ENCODE measurements around the gene HAUS8. TPM values are rescaled to one million over a fixed set of nuclear protein-coding genes. Genes with fewer than 3 reads are reported as not detected.

HAUS8 gene
- polyA plus RNA-seq, 10 donors: 6.3 to 14.3 (median 8.6) TPM

DNA sequence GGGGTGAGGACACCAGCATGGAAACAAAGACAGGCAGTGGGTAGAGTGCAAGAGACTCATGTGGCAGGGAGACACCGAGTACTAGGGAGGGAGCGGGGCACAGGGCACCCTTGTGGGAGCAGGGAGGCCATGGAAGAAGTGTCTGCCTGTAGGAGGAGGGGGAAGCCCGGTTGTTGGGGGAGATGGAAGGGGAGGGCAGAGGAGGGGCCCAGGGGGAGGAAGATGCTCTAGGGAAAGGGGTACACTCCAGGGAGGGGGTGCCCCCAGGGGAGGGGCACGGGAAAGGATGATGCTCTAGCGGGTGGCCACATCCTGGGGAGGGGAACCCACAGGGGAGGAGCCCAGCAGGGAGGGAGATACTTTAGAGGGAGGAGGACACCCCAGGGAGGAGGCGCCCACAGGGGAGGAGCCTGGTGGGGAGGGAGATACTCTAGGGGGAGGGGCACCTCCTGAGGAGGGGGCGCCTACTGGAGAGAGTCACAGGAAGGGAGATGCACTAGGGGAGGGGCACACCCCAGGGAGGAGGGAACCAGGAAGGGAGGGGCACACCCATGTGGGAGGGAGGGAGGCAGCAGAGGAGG, 73.6 kb downstream of the HAUS8 start:
- DNase-seq: no peak

Other genes with a start within 250 kb of the HAUS8 start
- 10 to 100 TPM; 28.4 to 58.8 (median 38.6) TPM for gene SIN3B, start 246.1 kb downstream of the HAUS8 start, polyA plus RNA-seq (ENCODE audit: insufficient read length in 10 of 10)
- gene F2RL3, start 186.5 kb downstream of the HAUS8 start, polyA plus RNA-seq (ENCODE audit: insufficient read length in 10 of 10): under 1 TPM; 0.13 to 0.49 (median 0.33) TPM
- gene CPAMD8, start 48.6 kb downstream of the HAUS8 start, polyA plus RNA-seq (ENCODE audit: insufficient read length in 10 of 10): 1 to 10 TPM; 2.7 to 8.7 (median 4.3) TPM
- gene MYO9B, start 325 bp upstream of the HAUS8 start, polyA plus RNA-seq (ENCODE audit: insufficient read length in 10 of 10): 10 to 100 TPM; 30.2 to 48.5 (median 34.2) TPM
- 10 to 100 TPM; 22.4 to 31.5 (median 25.9) TPM for gene USE1, start 139.9 kb upstream of the HAUS8 start, polyA plus RNA-seq (ENCODE audit: insufficient read length in 10 of 10)
- 10 to 100 TPM in 1 of 10 donors, 1 to 10 TPM in 9; 5.9 to 10.4 (median 8.8) TPM for gene OCEL1, start 150.8 kb upstream of the HAUS8 start, polyA plus RNA-seq (ENCODE audit: insufficient read length in 10 of 10)
- gene NR2F6, start 170.5 kb upstream of the HAUS8 start, polyA plus RNA-seq (ENCODE audit: insufficient read length in 10 of 10): 10 to 100 TPM; 20.0 to 31.6 (median 23.4) TPM
- 1 to 10 TPM; 3.2 to 8.8 (median 5.8) TPM for gene USHBP1, start 189.3 kb upstream of the HAUS8 start, polyA plus RNA-seq (ENCODE audit: insufficient read length in 10 of 10)
- gene BABAM1, start 192.0 kb upstream of the HAUS8 start, polyA plus RNA-seq (ENCODE audit: insufficient read length in 10 of 10): 10 to 100 TPM; 70.4 to 91.0 (median 85.8) TPM
- gene ANKLE1, start 206.4 kb upstream of the HAUS8 start, polyA plus RNA-seq (ENCODE audit: insufficient read length in 10 of 10): 1 to 10 TPM in 3 of 10 donors, under 1 TPM in 7; 0.54 to 1.6 (median 0.82) TPM
- 1 to 10 TPM; 4.5 to 9.3 (median 5.8) TPM for gene ABHD8, start 228.0 kb upstream of the HAUS8 start, polyA plus RNA-seq (ENCODE audit: insufficient read length in 10 of 10)
- 10 to 100 TPM; 21.5 to 40.5 (median 30.3) TPM for gene MRPL34, start 230.4 kb upstream of the HAUS8 start, polyA plus RNA-seq (ENCODE audit: insufficient read length in 10 of 10)
- 10 to 100 TPM; 24.3 to 39.7 (median 31.3) TPM for gene DDA1, start 234.1 kb upstream of the HAUS8 start, polyA plus RNA-seq (ENCODE audit: insufficient read length in 10 of 10)